ENCODE results near the gene TMEM238.
"Not testable (repeated sequence)": the region's sequence is repeated elsewhere in the genome, so short reads cannot be mapped to it uniquely, and the experiment has no call there.

GRCh38 chr19:55401390-55401789 is 17.3 kb upstream of the TMEM238 start:
- not testable (repeated sequence) for TF ChIP-seq CTCF (IDR thresholded peaks at IDR 0.05; ENCODE audit: insufficient read depth, low read length, poor library complexity, severe bottlenecking); EZH2phosphoT487 (conservative IDR thresholded peaks at IDR 0.05; ENCODE audit: low read length)

All from SU-DHL-6 (cell line).